ENCODE results near the gene RBP3.

DNA sequence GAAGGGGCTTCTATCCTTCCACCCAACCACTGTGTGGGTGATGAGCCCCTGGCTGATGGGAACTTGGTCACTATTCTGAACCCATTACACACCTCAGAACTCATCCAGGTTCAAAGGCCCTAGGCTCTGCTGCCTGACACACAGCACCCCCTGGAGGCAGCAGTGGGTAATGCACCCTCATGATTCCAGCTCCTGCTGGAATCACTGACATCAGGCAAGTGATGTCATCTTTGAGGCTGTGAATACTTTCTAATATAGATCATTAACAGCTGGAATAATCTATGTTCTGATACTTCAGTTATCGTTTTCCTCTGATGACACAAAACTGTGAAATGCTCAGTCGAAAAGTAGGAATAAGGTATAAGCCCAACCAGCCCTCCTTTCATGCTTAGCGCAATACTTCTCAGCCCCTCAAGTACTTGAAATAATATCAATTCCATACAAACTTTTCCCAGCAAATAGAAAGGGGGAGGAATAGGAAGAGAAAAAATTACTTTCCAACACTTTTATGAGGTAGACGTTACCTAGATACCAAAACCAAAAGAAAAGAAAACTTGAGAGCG is 7.5 kb upstream of the RBP3 start:
- TF ChIP-seq, protein P1, sequence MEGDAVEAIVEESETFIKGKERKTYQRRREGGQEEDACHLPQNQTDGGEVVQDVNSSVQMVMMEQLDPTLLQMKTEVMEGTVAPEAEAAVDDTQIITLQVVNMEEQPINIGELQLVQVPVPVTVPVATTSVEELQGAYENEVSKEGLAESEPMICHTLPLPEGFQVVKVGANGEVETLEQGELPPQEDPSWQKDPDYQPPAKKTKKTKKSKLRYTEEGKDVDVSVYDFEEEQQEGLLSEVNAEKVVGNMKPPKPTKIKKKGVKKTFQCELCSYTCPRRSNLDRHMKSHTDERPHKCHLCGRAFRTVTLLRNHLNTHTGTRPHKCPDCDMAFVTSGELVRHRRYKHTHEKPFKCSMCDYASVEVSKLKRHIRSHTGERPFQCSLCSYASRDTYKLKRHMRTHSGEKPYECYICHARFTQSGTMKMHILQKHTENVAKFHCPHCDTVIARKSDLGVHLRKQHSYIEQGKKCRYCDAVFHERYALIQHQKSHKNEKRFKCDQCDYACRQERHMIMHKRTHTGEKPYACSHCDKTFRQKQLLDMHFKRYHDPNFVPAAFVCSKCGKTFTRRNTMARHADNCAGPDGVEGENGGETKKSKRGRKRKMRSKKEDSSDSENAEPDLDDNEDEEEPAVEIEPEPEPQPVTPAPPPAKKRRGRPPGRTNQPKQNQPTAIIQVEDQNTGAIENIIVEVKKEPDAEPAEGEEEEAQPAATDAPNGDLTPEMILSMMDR (IDR thresholded peaks at IDR 0.05; ENCODE audit: low read depth, low read length) = peak; percentile 98
- no peak for TF ChIP-seq POLR2A (IDR thresholded peaks at IDR 0.05; ENCODE audit: extremely low read depth, insufficient read length)
